SU-DHL-6 (cell line): ENCODE results near the gene WNT4.

ENCODE experiments used
- H2AFZ ChIP-seq: fragments of 200-600 bp; sonication (generic); 2 replicates; pipeline ENCODE4 v1.6.1; 2014; ENCODE audit warnings: low read depth, mild to moderate bottlenecking, moderate library complexity, mixed read lengths, antibody characterized with exemption, low read length; ENCODE audit not compliant: severe bottlenecking
- H3F3A ChIP-seq: fragments of 200-600 bp; shearing (Covaris generic); 2 replicates; pipeline ENCODE4 v1.6.0; 2016; ENCODE audit warnings: antibody characterized with exemption, mild to moderate bottlenecking; ENCODE audit not compliant: insufficient read depth
- H3K27ac ChIP-seq: fragments of 200-600 bp; sonication (generic); 2 replicates; pipeline ENCODE4 v1.5.1; 2016; ENCODE audit warnings: low read depth, mild to moderate bottlenecking, low read length, moderate library complexity, mixed read lengths
- H3K27me3 ChIP-seq: fragments of 200-600 bp; sonication (generic), shearing (Covaris generic); 2 replicates; pipeline ENCODE4 v1.6.0; 2014; ENCODE audit warnings: mild to moderate bottlenecking, low read length
- H3K36me3 ChIP-seq: fragments of 200-600 bp; sonication (generic); 2 replicates; pipeline ENCODE4 v1.6.1; 2014; ENCODE audit warnings: mild to moderate bottlenecking, low read length, mixed read lengths
- H3K4me2 ChIP-seq: fragments of 300-600, 200-600 bp; shearing (Covaris generic), sonication (generic); 2 replicates; pipeline ENCODE4 v1.6.0; 2014; ENCODE audit warnings: low read length, low read depth, mild to moderate bottlenecking; ENCODE audit not compliant: poor library complexity, severe bottlenecking
- H3K4me3 ChIP-seq: fragments of 200-600 bp; sonication (generic); 2 replicates; pipeline ENCODE4 v1.5.1; 2014; ENCODE audit warnings: antibody characterized with exemption, low read length, mild to moderate bottlenecking, mixed read lengths; ENCODE audit not compliant: insufficient read depth, poor library complexity, severe bottlenecking
- H3K79me2 ChIP-seq: fragments of 200-600 bp; sonication (generic); 2 replicates; pipeline ENCODE4 v1.6.1; 2014; ENCODE audit warnings: mild to moderate bottlenecking, low read length, moderate library complexity; ENCODE audit not compliant: insufficient read depth
- H3K9ac ChIP-seq: fragments of 200-600 bp; sonication (generic); 2 replicates; pipeline ENCODE4 v1.7.0; 2014; ENCODE audit warnings: mild to moderate bottlenecking, low read length
- H3K9me2 ChIP-seq: fragments of 200-600 bp; sonication (generic); replicated peaks from 2 replicates; pipeline ENCODE4 v1.6.1; 2014; ENCODE audit warnings: low read length; ENCODE audit not compliant: insufficient read depth
- H3K9me3 ChIP-seq: fragments of 200-600 bp; sonication (generic); 2 replicates; pipeline ENCODE4 v1.6.1; 2014; ENCODE audit warnings: low read length, mixed read lengths; ENCODE audit not compliant: insufficient read depth
- H4K20me1 ChIP-seq: fragments of 200-600 bp; sonication (generic); 2 replicates; pipeline ENCODE4 v1.6.1; 2014; ENCODE audit warnings: low read depth, mild to moderate bottlenecking, antibody characterized with exemption, low read length, moderate library complexity, mixed read lengths
- EZH2phosphoT487 ChIP-seq: fragments of 200-600 bp; sonication (generic), shearing (Covaris generic); conservative IDR thresholded peaks from 2 replicates; pipeline ENCODE4 v1.6.1; 2018; ENCODE audit warnings: mild to moderate bottlenecking, antibody characterized with exemption, low read length, moderate library complexity, mixed read lengths
- TF ChIP-seq, protein P1 (sequence below): fragments of 200-600 bp; sonication (generic); IDR thresholded peaks from one replicate; pipeline ENCODE4 v1.5.1; 2017; ENCODE audit warnings: antibody characterized with exemption, mild to moderate bottlenecking, low read length, moderate library complexity; ENCODE audit not compliant: insufficient read depth, poor library complexity, severe bottlenecking

WNT4 gene

DNA sequence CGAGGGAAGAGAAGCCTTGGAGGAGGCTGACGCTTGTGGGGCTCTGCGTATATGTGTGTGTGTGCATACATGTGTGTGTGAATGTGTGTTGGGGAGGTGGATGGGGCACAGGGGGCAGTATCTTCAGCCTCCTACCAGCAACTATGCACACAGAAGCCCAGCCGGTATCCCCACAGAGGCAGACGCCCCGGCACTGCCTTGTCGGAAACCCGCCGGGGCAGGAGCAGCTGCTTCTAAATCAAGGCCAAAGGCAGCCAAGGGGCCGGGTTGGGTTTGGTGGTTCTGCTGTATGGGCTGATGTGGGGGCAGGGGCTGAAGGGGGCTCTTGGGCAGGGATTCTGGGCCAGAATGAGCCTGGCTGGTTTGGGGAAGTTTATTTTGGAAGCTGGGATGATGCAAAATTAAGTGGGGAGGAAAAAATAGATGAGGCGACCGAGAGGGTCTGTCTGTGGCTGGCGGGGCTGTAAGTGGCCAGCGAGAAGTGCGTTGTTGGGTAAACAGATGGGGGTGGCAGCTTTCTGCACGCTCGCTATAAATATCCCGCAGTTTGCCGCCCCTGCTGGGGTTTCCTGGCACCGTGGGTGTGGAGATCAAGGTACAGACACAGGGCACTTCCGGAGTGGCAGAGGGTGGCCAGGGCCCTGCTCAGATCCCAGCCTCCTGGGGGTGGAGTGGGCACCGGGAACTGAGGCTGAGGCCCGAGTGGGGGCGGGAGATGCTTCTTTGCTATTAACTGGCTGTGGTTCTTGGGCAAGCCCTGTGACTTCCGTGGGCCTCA lies 11.0 kb upstream of the WNT4 start:
- Histone ChIP-seq H3K27me3 (no peaks in the 10 kb centered on the region), H3K9ac (no peak overlapping the region), H3K27ac (no peak overlapping the region), H3K36me3 (no peaks in the 10 kb centered on the region), H3K9me2 (no peaks in the 10 kb centered on the region), H4K20me1 (no peaks in the 10 kb centered on the region), H3F3A (no peaks in the 10 kb centered on the region), H3K4me2 (no peak overlapping the region), H3K79me2 (no peaks in the 10 kb centered on the region), H3K9me3 (no peaks in the 10 kb centered on the region), H3K4me3 (no peak overlapping the region), H2AFZ (no peak overlapping the region)
- TF ChIP-seq, protein P1, sequence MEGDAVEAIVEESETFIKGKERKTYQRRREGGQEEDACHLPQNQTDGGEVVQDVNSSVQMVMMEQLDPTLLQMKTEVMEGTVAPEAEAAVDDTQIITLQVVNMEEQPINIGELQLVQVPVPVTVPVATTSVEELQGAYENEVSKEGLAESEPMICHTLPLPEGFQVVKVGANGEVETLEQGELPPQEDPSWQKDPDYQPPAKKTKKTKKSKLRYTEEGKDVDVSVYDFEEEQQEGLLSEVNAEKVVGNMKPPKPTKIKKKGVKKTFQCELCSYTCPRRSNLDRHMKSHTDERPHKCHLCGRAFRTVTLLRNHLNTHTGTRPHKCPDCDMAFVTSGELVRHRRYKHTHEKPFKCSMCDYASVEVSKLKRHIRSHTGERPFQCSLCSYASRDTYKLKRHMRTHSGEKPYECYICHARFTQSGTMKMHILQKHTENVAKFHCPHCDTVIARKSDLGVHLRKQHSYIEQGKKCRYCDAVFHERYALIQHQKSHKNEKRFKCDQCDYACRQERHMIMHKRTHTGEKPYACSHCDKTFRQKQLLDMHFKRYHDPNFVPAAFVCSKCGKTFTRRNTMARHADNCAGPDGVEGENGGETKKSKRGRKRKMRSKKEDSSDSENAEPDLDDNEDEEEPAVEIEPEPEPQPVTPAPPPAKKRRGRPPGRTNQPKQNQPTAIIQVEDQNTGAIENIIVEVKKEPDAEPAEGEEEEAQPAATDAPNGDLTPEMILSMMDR: no peak
- no peak for TF ChIP-seq EZH2phosphoT487

DNA sequence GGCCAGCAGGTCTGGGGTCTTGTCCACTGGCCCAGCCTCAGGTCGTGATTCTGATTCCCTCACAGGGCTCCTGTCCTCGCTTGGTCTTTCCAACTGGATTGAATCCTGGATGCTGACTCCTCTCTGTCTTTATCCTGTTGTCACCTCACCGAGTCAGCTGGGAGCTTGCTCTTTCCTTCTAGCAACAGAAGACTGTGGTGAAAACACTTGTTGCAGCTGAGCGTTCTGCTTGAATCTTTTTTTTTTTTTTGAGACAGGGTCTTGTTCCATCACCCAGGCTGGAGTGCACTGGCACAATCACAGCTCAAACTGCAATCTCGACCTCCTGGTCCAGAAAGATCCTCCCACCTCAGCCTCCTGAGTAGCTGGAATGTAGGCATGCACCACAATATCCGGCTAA lies 8.0 kb upstream of the WNT4 start:
- TF ChIP-seq, protein P1: no peak
- no peak for TF ChIP-seq EZH2phosphoT487
- no peaks in the 10 kb centered on the region for H3K79me2 ChIP-seq
- no peaks in the 10 kb centered on the region for H3K9me3 ChIP-seq
- no peak overlapping the region for H3K9ac ChIP-seq
- H3K36me3 ChIP-seq: no peaks in the 10 kb centered on the region
- no peak overlapping the region for H3K4me2 ChIP-seq
- H3K27me3 ChIP-seq: no peaks in the 10 kb centered on the region
- H4K20me1 ChIP-seq: no peaks in the 10 kb centered on the region
- no peaks in the 10 kb centered on the region for H3F3A ChIP-seq
- H3K4me3 ChIP-seq: no peak overlapping the region
- no peak overlapping the region for H2AFZ ChIP-seq
- no peaks in the 10 kb centered on the region for H3K9me2 ChIP-seq
- H3K27ac ChIP-seq: no peak overlapping the region

DNA sequence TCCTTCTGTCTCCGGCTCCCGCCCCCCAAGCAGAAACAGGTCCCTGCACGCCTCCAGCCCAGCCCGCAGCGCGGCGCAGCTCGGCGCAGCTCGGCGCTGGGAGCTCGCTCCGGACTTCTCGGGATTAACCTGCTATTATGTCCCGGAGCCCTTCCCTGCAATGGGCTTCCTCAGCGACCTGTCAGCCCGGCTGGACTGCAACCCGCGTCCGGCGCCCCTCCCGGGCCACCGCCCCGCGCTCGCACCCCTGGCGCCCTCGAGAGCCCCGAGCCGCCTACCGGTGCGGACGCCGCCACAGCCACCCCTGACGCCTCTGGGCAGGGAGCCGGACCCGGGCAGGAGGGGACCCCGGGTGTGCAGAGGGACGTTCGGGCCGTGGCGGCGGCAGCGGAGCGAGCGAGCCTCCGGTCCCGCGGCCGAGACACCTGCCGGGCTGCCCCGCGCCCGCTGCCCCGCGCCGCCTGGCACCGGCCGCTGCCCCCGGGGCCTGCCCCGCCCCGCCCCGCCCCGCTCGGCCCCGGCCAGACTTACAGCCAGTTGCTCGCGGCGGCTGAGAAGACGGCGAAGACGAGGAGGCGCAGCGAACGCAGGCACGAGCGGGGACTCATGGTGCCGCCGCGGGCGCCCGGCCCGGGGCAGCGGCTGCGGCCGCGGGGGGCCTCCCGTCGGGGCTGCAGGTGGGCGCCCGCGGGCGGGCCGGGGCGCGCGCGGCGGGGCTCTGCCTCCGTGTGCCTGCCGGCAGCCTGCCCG lies 407 bp downstream of the WNT4 start:
- Histone ChIP-seq H3K4me3 (no peak overlapping the region), H3K9me2 (no peaks in the 10 kb centered on the region), H3K36me3 (no peaks in the 10 kb centered on the region), H4K20me1 (no peaks in the 10 kb centered on the region), H3K4me2 (peak overlapping the region; percentile 15), H3F3A (no peaks in the 10 kb centered on the region), H3K79me2 (no peaks in the 10 kb centered on the region), H3K27ac (no peak overlapping the region), H3K9ac (no peak overlapping the region), H3K27me3 (no peaks in the 10 kb centered on the region), H3K9me3 (no peaks in the 10 kb centered on the region), H2AFZ (no peak overlapping the region)
- TF ChIP-seq, protein P1: no peak
